IMR-90 (cell line): ENCODE data around the gene ASXL1. TPM values are rescaled to one million over a fixed set of nuclear protein-coding genes. Genes with fewer than 3 reads are reported as not detected.
A peak's percentile ranks its signal among the peaks of the same experiment; 100 is the strongest.

Source experiments
- ATAC-seq: fragments of 200-7000 bp; cut with Tn5 transposase; 2 replicates; pipeline ENCODE4 v1.9.1; 2020; ENCODE audit warnings: low read depth, mild to moderate bottlenecking, moderate library complexity
- BruUV-seq: library from RNA; stranded (reverse); fragments of 400-500 nt; replicated peaks from 2 replicates; lab custom pipeline; 2021; lab: Mats Ljungman, UMichigan
- CTCF ChIA-PET: fragments of 300-600 bp; formaldehyde crosslinking; extraction: SDS; loops from one replicate; lab custom pipeline; 2021; ENCODE audit warnings: antibody characterized with exemption; lab: Yijun Ruan, JAX
- POLR2A ChIA-PET: fragments of 300-600 bp; sonication (Branson Sonifier 250); formaldehyde crosslinking; loops from one replicate; lab custom pipeline; 2022; ENCODE audit warnings: antibody characterized with exemption; ENCODE audit not compliant: unreplicated experiment; lab: Charles Lee
- DNase-seq: peaks from one replicate; pipeline ENCODE4 v3.0.0; 2013
- H2AFZ ChIP-seq: replicated peaks from 2 replicates; pipeline ENCODE3; 2013; ENCODE audit warnings: low read length, mild to moderate bottlenecking; ENCODE audit not compliant: poor library complexity
- H2AK5ac ChIP-seq: 2 replicates; pipeline ENCODE4 v1.6.1; 2013; ENCODE audit warnings: low read depth, low read length, inconsistent platforms
- H2AK9ac ChIP-seq: replicated peaks from 2 replicates; pipeline ENCODE3; 2013; ENCODE audit warnings: mild to moderate bottlenecking, low read depth, low read length, moderate library complexity; ENCODE audit not compliant: poor library complexity
- H2BK120ac ChIP-seq: 2 replicates; pipeline ENCODE4 v1.6.1; 2013; ENCODE audit warnings: low read depth, low read length, inconsistent platforms
- H2BK15ac ChIP-seq: 3 replicates; pipeline ENCODE4 v1.6.1; 2013; ENCODE audit warnings: low read depth, low read length, inconsistent platforms
- H2BK20ac ChIP-seq: 2 replicates; pipeline ENCODE4 v1.6.1; 2013; ENCODE audit warnings: low read depth, mild to moderate bottlenecking, inconsistent platforms, low read length, moderate library complexity
- H2BK5ac ChIP-seq: 2 replicates; pipeline ENCODE4 v1.6.1; 2013; ENCODE audit warnings: mild to moderate bottlenecking, low read depth, low read length, inconsistent platforms; ENCODE audit not compliant: poor library complexity, severe bottlenecking
- H3K14ac ChIP-seq: replicated peaks from 2 replicates; pipeline ENCODE4 v1.6.1; 2013; ENCODE audit warnings: low read depth, low read length, inconsistent platforms
- H3K18ac ChIP-seq: 2 replicates; pipeline ENCODE4 v1.6.1; 2013; ENCODE audit warnings: low read depth, low read length, control low read depth
- H3K23ac ChIP-seq: 2 replicates; pipeline ENCODE4 v1.6.1; 2013; ENCODE audit warnings: low read depth, low read length, inconsistent platforms
- H3K27ac ChIP-seq: 2 replicates; pipeline ENCODE4 v1.5.1; 2013; ENCODE audit warnings: mild to moderate bottlenecking, control low read depth, low read length; ENCODE audit not compliant: insufficient read depth
- H3K27me3 ChIP-seq: 2 replicates; pipeline ENCODE4 v1.6.1; 2013; ENCODE audit warnings: low read length; ENCODE audit not compliant: control insufficient read depth, insufficient read depth
- H3K36me3 ChIP-seq: 2 replicates; pipeline ENCODE4 v1.6.1; 2013; ENCODE audit warnings: low read length, mixed read lengths; ENCODE audit not compliant: control insufficient read depth, insufficient read depth
- H3K4ac ChIP-seq: 2 replicates; pipeline ENCODE4 v1.6.1; 2013; ENCODE audit warnings: low read depth, low read length, inconsistent platforms
- H3K4me1 ChIP-seq: 2 replicates; pipeline ENCODE4 v1.6.1; 2013; ENCODE audit warnings: low read length, mixed read lengths; ENCODE audit not compliant: control insufficient read depth, insufficient read depth
- H3K4me2 ChIP-seq: 2 replicates; pipeline ENCODE4 v1.6.1; 2013; ENCODE audit warnings: low read depth, mild to moderate bottlenecking, control low read depth, low read length, moderate library complexity
- H3K4me3 ChIP-seq: 2 replicates; pipeline ENCODE4 v1.5.1; 2013; ENCODE audit warnings: low read depth, mild to moderate bottlenecking, control low read depth, low read length, moderate library complexity; ENCODE audit not compliant: insufficient read depth
- H3K56ac ChIP-seq: 2 replicates; pipeline ENCODE4 v1.6.1; 2013; ENCODE audit warnings: low read length, inconsistent platforms; ENCODE audit not compliant: insufficient read depth; ENCODE audit errors: extremely low read depth
- H3K79me1 ChIP-seq, 2 experiments: 2 replicates each; pipeline ENCODE4 v1.6.1; 2013; ENCODE audit warnings: low read length in 2 of 2, inconsistent platforms in 1 of 2, low read depth in 1 of 2
- H3K9ac ChIP-seq: 2 replicates; pipeline ENCODE4 v1.6.1; 2013; ENCODE audit warnings: low read depth, low read length, control low read depth
- H3K9me1 ChIP-seq: 2 replicates; pipeline ENCODE4 v1.6.1; 2013; ENCODE audit warnings: low read length, inconsistent platforms; ENCODE audit not compliant: insufficient read depth
- H3K9me3 ChIP-seq: 2 replicates; pipeline ENCODE4 v1.6.1; 2013; ENCODE audit warnings: low read length; ENCODE audit not compliant: control insufficient read depth, insufficient read depth
- H4K20me1 ChIP-seq: 2 replicates; pipeline ENCODE4 v1.6.1; 2013; ENCODE audit warnings: low read length, inconsistent platforms; ENCODE audit not compliant: insufficient read depth
- H4K5ac ChIP-seq: 2 replicates; pipeline ENCODE4 v1.6.1; 2013; ENCODE audit warnings: mild to moderate bottlenecking, low read depth, low read length, control low read depth
- H4K8ac ChIP-seq, 2 experiments: 2 replicates each; pipeline ENCODE4 v1.6.1; 2013; ENCODE audit warnings: low read depth in 2 of 2, low read length in 2 of 2, control low read depth in 1 of 2, inconsistent platforms in 1 of 2
- H4K91ac ChIP-seq: 2 replicates; pipeline ENCODE4 v1.6.1; 2013; ENCODE audit warnings: low read depth, low read length, inconsistent platforms; ENCODE audit not compliant: insufficient read depth
- BHLHE40 ChIP-seq: fragments of 150-350 bp; IDR thresholded peaks from 2 replicates; pipeline ENCODE4 v1.6.1; 2016; ENCODE audit warnings: mild to moderate bottlenecking, low read depth, low read length
- CEBPB ChIP-seq: IDR thresholded peaks from 2 replicates; pipeline ENCODE4 v1.6.1; 2012; ENCODE audit warnings: low read depth, low read length, improper control_type of control experiment
- CHD1 ChIP-seq: IDR thresholded peaks from 2 replicates; pipeline ENCODE4 v1.6.1; 2012; ENCODE audit warnings: low read depth, low read length, improper control_type of control experiment
- CTCF ChIP-seq: conservative IDR thresholded peaks from 2 replicates; pipeline ENCODE4 v1.5.1; 2012; ENCODE audit warnings: mild to moderate bottlenecking, low read depth, low read length, improper control_type of control experiment
- ELK1 ChIP-seq: fragments of 150-350 bp; IDR thresholded peaks from 2 replicates; pipeline ENCODE4 v1.6.1; 2016; ENCODE audit warnings: low read depth, mild to moderate bottlenecking, low read length, moderate library complexity, borderline replicate concordance
- FOS ChIP-seq: fragments of 150-350 bp; IDR thresholded peaks from 2 replicates; pipeline ENCODE4 v1.6.1; 2016; ENCODE audit warnings: low read depth, low read length
- MAFK ChIP-seq: IDR thresholded peaks from 2 replicates; pipeline ENCODE4 v1.6.1; 2012; ENCODE audit warnings: low read depth, low read length, improper control_type of control experiment
- MAZ ChIP-seq: IDR thresholded peaks from 2 replicates; pipeline ENCODE4 v1.6.1; 2012; ENCODE audit warnings: low read depth, mild to moderate bottlenecking, low read length, improper control_type of control experiment, moderate library complexity, borderline replicate concordance
- MXI1 ChIP-seq: IDR thresholded peaks from 2 replicates; pipeline ENCODE4 v1.6.1; 2012; ENCODE audit warnings: low read depth, mild to moderate bottlenecking, low read length, moderate library complexity, borderline replicate concordance
- POLR2A ChIP-seq: IDR thresholded peaks from 2 replicates; pipeline ENCODE4 v1.6.1; 2012; ENCODE audit warnings: mild to moderate bottlenecking, low read depth, low read length
- RAD21 ChIP-seq: IDR thresholded peaks from 2 replicates; pipeline ENCODE4 v1.6.1; 2012; ENCODE audit warnings: low read length, improper control_type of control experiment
- RCOR1 ChIP-seq: IDR thresholded peaks from 2 replicates; pipeline ENCODE4 v1.6.1; 2012; ENCODE audit warnings: mild to moderate bottlenecking, low read length, improper control_type of control experiment; ENCODE audit not compliant: insufficient replicate concordance
- RFX5 ChIP-seq: IDR thresholded peaks from 2 replicates; pipeline ENCODE4 v1.8.0; 2012; ENCODE audit warnings: low read depth, mild to moderate bottlenecking, low read length, moderate library complexity
- SMC3 ChIP-seq: fragments of 150-350 bp; IDR thresholded peaks from 2 replicates; pipeline ENCODE4 v1.6.1; 2016; ENCODE audit warnings: low read depth, mild to moderate bottlenecking, antibody characterized with exemption, low read length, moderate library complexity
- USF2 ChIP-seq: fragments of 150-350 bp; IDR thresholded peaks from 2 replicates; pipeline ENCODE4 v1.6.1; 2017; ENCODE audit warnings: mild to moderate bottlenecking, antibody characterized with exemption, low read length, low read depth
- WGBS, 2 experiments: methylation state at CpG; one replicate each; pipeline versions ENCODE4 v1.1.5 to v1.1.7; 2013; ENCODE audit warnings: missing lambda C conversion rate in 2 of 2; ENCODE audit not compliant: insufficient read length in 1 of 2; ENCODE audit errors: extremely low coverage in 2 of 2; 5-methylcytosine and 5-hydroxymethylcytosine counted together
- dilution Hi-C: fragments of 300-500 bp; cut with HindIII; formaldehyde crosslinking; loops from one replicate; pipeline ENCODE4 v1.14.3; 2018; ENCODE audit warnings: low sequenced_read_pairs; ENCODE audit not compliant: unreplicated experiment
- in situ Hi-C: fragments of 300-500 bp; cut with MboI; formaldehyde crosslinking; loops from 3 replicates; pipeline ENCODE4 v1.14.3; 2019; ENCODE audit warnings: low sequenced_read_pairs, inconsistent platforms, mixed read lengths
- intact Hi-C: fragments of 100-400 bp; cut with micrococcal nuclease; formaldehyde crosslinking; loops from 2 replicates; pipeline ENCODE4 v1.10.0; 2022
- polyA plus RNA-seq, 3 experiments: library from polyadenylated mRNA; depleted of rRNA; stranded (reverse); fragments of >200 nt; gene quantifications; 2 replicates each; pipeline ENCODE4 v1.2.3, GENCODE V29; 2012; ENCODE audit warnings: low replicate concordance in 1 of 3
- total RNA-seq: library from RNA; depleted of rRNA; stranded (reverse); fragments of >200 nt; gene quantifications from 2 replicates; pipeline ENCODE4 v1.2.3, GENCODE V29; 2012

ASXL1 gene
- total and polyA plus RNA-seq, 2 of the 4 experiments (the other 2 are of a cell fraction) = 29.9 to 37.1 TPM

GRCh38 chr20:32474009-32474716, 116.0 kb downstream of the ASXL1 start:
- POLR2A ChIA-PET = no interaction called here
- ATAC-seq (no peak), DNase-seq (no peak)
- TF ChIP-seq CEBPB = no peak
- TF ChIP-seq SMC3 = no peak
- TF ChIP-seq CTCF = no peak
- no peak for TF ChIP-seq POLR2A
- no peak for TF ChIP-seq USF2
- no peak for TF ChIP-seq RFX5
- TF ChIP-seq MXI1 = no peak
- no peak for TF ChIP-seq MAFK
- no peak for TF ChIP-seq BHLHE40
- TF ChIP-seq CHD1 = no peak
- no peak for TF ChIP-seq RAD21
- no peak for TF ChIP-seq RCOR1
- TF ChIP-seq MAZ = no peak
- no peak for TF ChIP-seq FOS
- TF ChIP-seq ELK1 = no peak

More at GRCh38 chr20:32474009-32474716, 116.0 kb downstream of the ASXL1 start:
- Histone ChIP-seq H3K14ac (peak overlapping the region; percentile 78), H3K18ac (peak overlapping the region; percentile 14; the same call in 1 of the 2 replicates), H2AFZ (peak overlapping the region; percentile 91), H3K27ac (peak overlapping the region; percentile 85), H4K8ac (peak overlapping the region; percentile 41 to 87), H3K4me3 (peak overlapping the region; percentile 29; the same call in 1 of the 2 replicates), H3K56ac (peak overlapping the region; percentile 71; the same call in 1 of the 2 replicates), H4K91ac (peak overlapping the region; percentile 91), H4K20me1 (peaks cover 27% of the 10 kb centered on the region), H4K5ac (peak overlapping the region; percentile 23), H3K79me1 (peaks cover 9 to 93% of the 10 kb centered on the region in 2 experiments; a peak in 3 of 4 replicates), H3K23ac (peak overlapping the region; percentile 19), H2BK15ac (peak overlapping the region; percentile 64; the same call in 2 of the 3 replicates), H3K4me2 (peak overlapping the region; percentile 82), H3K36me3 (peaks cover 11% of the 10 kb centered on the region; the same call in 1 of the 2 replicates), H2BK5ac (peak overlapping the region; percentile 85), H2BK120ac (peak overlapping the region; percentile 83), H3K4me1 (peaks cover 48% of the 10 kb centered on the region), H3K4ac (peak overlapping the region; percentile 97), H3K9me3 (no peaks in the 10 kb centered on the region), H3K9me1 (peaks cover 33% of the 10 kb centered on the region), H2BK20ac (peak overlapping the region; percentile 30), H3K9ac (peak overlapping the region; percentile 49), H2AK5ac (peak overlapping the region; percentile 84), H3K27me3 (no peaks in the 10 kb centered on the region), H2AK9ac (peak overlapping the region; percentile 98)
- 79% methylated on average over 6 of the region's 18 CpGs; no CpG with 5 or more reads in 1 of the 2 experiments for WGBS, 2 experiments
- in situ Hi-C loops = no loop called here
- BruUV-seq = no TSS peak
- dilution Hi-C loops = no loop called here
- CTCF ChIA-PET = no interaction called here
- intact Hi-C loops = no loop called here
